ENCODE data around the gene KTN1. TPM values are rescaled to one million over a fixed set of nuclear protein-coding genes. Genes with fewer than 3 reads are reported as not detected.

Gene KTN1
- total RNA-seq, 2 experiments from 2014 or later = 107 to 113 TPM

- no peak for DNase-seq
- intact Hi-C loops (cut with micrococcal nuclease) = no loop called here
- Mint-ChIP-seq H3K27ac (no peak overlapping the region), H3K4me1 (ENCODE audit: low read depth) (no peaks in the 10 kb centered on the region), H3K4me3 (no peak overlapping the region), H3K36me3 (ENCODE audit: low read depth) (no peaks in the 10 kb centered on the region), H3K9me3 (no peaks in the 10 kb centered on the region), H3K27me3 (no peaks in the 10 kb centered on the region)
- no peak for ATAC-seq
- ChIA-PET CTCF (interaction anchor here (1.9 kb wide), 1 partner anchor 14 kb away, joined by 5 read pairs; no protein-coding TSS in a partner anchor), POLR2A (no interaction called here)
- TF ChIP-seq CTCF (IDR thresholded peaks at IDR 0.05) = no peak
Measured at GRCh38 chr14:55717621-55718020, 137.6 kb downstream of the KTN1 start.

GRCh38 chr14:55718551-55718950, 138.5 kb downstream of the KTN1 start:
- H3K36me3 Mint-ChIP-seq (ENCODE audit: low read depth) = no peaks in the 10 kb centered on the region
- no peaks in the 10 kb centered on the region for H3K4me1 Mint-ChIP-seq (ENCODE audit: low read depth)
- DNase-seq = no peak
- no peak overlapping the region for H3K27ac Mint-ChIP-seq
- intact Hi-C loops (cut with micrococcal nuclease) = no loop called here
- ATAC-seq = no peak
- TF ChIP-seq CTCF (IDR thresholded peaks at IDR 0.05) = no peak
- H3K4me3 Mint-ChIP-seq = no peak overlapping the region
- no peaks in the 10 kb centered on the region for H3K27me3 Mint-ChIP-seq
- H3K9me3 Mint-ChIP-seq = no peaks in the 10 kb centered on the region
- ChIA-PET CTCF (no interaction called here), POLR2A (no interaction called here)

- intact Hi-C loops (cut with micrococcal nuclease) = no loop called here
Measured at GRCh38 chr14:55720796-55721195, 140.8 kb downstream of the KTN1 start.

GRCh38 chr14:55721353-55721752, 141.3 kb downstream of the KTN1 start:
- no peak for ATAC-seq

More at GRCh38 chr14:55720796-55721195, 140.8 kb downstream of the KTN1 start:
- Mint-ChIP-seq H3K27ac (no peak overlapping the region), H3K27me3 (no peaks in the 10 kb centered on the region), H3K4me3 (no peak overlapping the region), H3K4me1 (ENCODE audit: low read depth) (no peaks in the 10 kb centered on the region), H3K36me3 (ENCODE audit: low read depth) (no peaks in the 10 kb centered on the region), H3K9me3 (no peaks in the 10 kb centered on the region)
- CTCF ChIA-PET = no interaction called here
- TF ChIP-seq CTCF (IDR thresholded peaks at IDR 0.05) = no peak
- POLR2A ChIA-PET = no interaction called here
- ATAC-seq (no peak), DNase-seq (no peak)

GRCh38 chr14:55722054-55722453, 142.0 kb downstream of the KTN1 start:
- Mint-ChIP-seq H3K27me3 (no peaks in the 10 kb centered on the region), H3K4me1 (ENCODE audit: low read depth) (no peaks in the 10 kb centered on the region)

More at GRCh38 chr14:55721353-55721752, 141.3 kb downstream of the KTN1 start:
- POLR2A ChIA-PET = no interaction called here
- no peak for DNase-seq
- TF ChIP-seq CTCF (IDR thresholded peaks at IDR 0.05) = no peak
- CTCF ChIA-PET = no interaction called here
- Mint-ChIP-seq H3K9me3 (no peaks in the 10 kb centered on the region), H3K4me3 (no peak overlapping the region), H3K36me3 (ENCODE audit: low read depth) (no peaks in the 10 kb centered on the region), H3K27me3 (no peaks in the 10 kb centered on the region), H3K27ac (no peak overlapping the region), H3K4me1 (ENCODE audit: low read depth) (no peaks in the 10 kb centered on the region)
- intact Hi-C loops (cut with micrococcal nuclease) = no loop called here

More at GRCh38 chr14:55722054-55722453, 142.0 kb downstream of the KTN1 start:
- Mint-ChIP-seq H3K36me3 (ENCODE audit: low read depth) (no peaks in the 10 kb centered on the region), H3K9me3 (no peaks in the 10 kb centered on the region), H3K27ac (no peak overlapping the region), H3K4me3 (no peak overlapping the region)
- no peak for TF ChIP-seq CTCF (IDR thresholded peaks at IDR 0.05)
- ATAC-seq (no peak), DNase-seq (no peak)
- ChIA-PET POLR2A (no interaction called here), CTCF (interaction anchor here (1.5 to 1.9 kb wide), 2 partner anchors 9 to 11 kb away, joined by 4 to 5 read pairs; no protein-coding TSS in a partner anchor)
- intact Hi-C loops (cut with micrococcal nuclease) = no loop called here
